HCT116 (cell line): ENCODE results near the gene SCAI. TPM values are rescaled to one million over a fixed set of nuclear protein-coding genes. Genes with fewer than 3 reads are reported as not detected.

Experiments
- ATAC-seq: fragments of 200-7000 bp; cut with Tn5 transposase; 2 replicates; pipeline ENCODE4 v1.9.1; 2020; ENCODE audit warnings: mild to moderate bottlenecking, moderate library complexity
- BruUV-seq: library from RNA; stranded (reverse); fragments of 400-500 nt; replicated peaks from 2 replicates; lab custom pipeline; 2021; lab: Mats Ljungman, UMichigan
- CTCF ChIA-PET: fragments of 300-600 bp; sonication (Branson Sonifier 250); formaldehyde crosslinking; loops from one replicate; lab custom pipeline; 2021; ENCODE audit warnings: antibody characterized with exemption; lab: Charles Lee
- POLR2A ChIA-PET: fragments of 300-600, 350-600 bp; sonication (Branson Sonifier 250); formaldehyde crosslinking; loops from one replicate; lab custom pipeline; 2021; ENCODE audit warnings: antibody characterized with exemption; lab: Charles Lee
- RAD21 ChIA-PET, 2 experiments: fragments of 300-600 bp; sonication (Branson Sonifier 250); formaldehyde crosslinking; loops; one replicate each; lab custom pipeline; 2023; ENCODE audit warnings: low total read pairs in 2 of 2; ENCODE audit not compliant: uncharacterized antibody in 2 of 2, unreplicated experiment in 2 of 2, low non-redundant PET in 1 of 2; lab: Charles Lee
- DNase-seq: peaks from one replicate; pipeline ENCODE4 v3.0.0-alpha.2; 2010; ENCODE audit warnings: low read depth, low spot score
- H2AFZ ChIP-seq: fragments of 200-600 bp; shearing (Covaris generic), sonication (generic); 2 replicates; pipeline ENCODE4 v1.6.1; 2017; ENCODE audit warnings: low read depth, mixed run types, mixed read lengths, antibody characterized with exemption, low read length; ENCODE audit not compliant: poor library complexity, severe bottlenecking
- H3K27ac ChIP-seq: 2 replicates; pipeline ENCODE4 v1.5.1; 2012; ENCODE audit warnings: low read depth, low read length
- H3K27me3 ChIP-seq: fragments of 200-600 bp; sonication (generic); 2 replicates; pipeline ENCODE4 v1.6.1; 2016; ENCODE audit warnings: mixed run types, low read length, mixed read lengths; ENCODE audit not compliant: insufficient read depth
- H3K36me3 ChIP-seq, 2 experiments: fragments of 200-500 bp in 1 of 2; fragments of 200-600 bp in 1 of 2; sonication (Bioruptor generic) in 1 of 2; sonication (generic) in 1 of 2; 2 replicates each; pipeline versions ENCODE4 v1.5.1 to v1.6.1; 2014 to 2016; ENCODE audit warnings: low read length in 2 of 2, inconsistent platforms in 1 of 2, mixed read lengths in 1 of 2, mixed run types in 1 of 2; ENCODE audit not compliant: insufficient read depth in 2 of 2, control insufficient read depth in 1 of 2
- H3K4me1 ChIP-seq, 2 experiments: fragments of 200-600 bp in 1 of 2; sonication (generic) in 1 of 2; 2 replicates each; pipeline versions ENCODE4 v1.5.1 to v1.6.1; 2012 to 2017; ENCODE audit warnings: low read length in 2 of 2, inconsistent platforms in 1 of 2, mild to moderate bottlenecking in 1 of 2, mixed read lengths in 1 of 2, mixed run types in 1 of 2, moderate library complexity in 1 of 2; ENCODE audit not compliant: insufficient read depth in 2 of 2, control insufficient read depth in 1 of 2
- H3K4me2 ChIP-seq: fragments of 200-600 bp; sonication (generic); 2 replicates; pipeline ENCODE4 v1.6.1; 2017; ENCODE audit warnings: mixed run types, low read length, mixed read lengths
- H3K4me3 ChIP-seq, 2 experiments: fragments of 200-600 bp in 1 of 2; sonication (generic) in 1 of 2; replicated peaks in 1 of 2; 2 replicates each; pipeline ENCODE4 v1.5.1; 2011 to 2016; ENCODE audit warnings: low read length in 2 of 2, control low read depth in 1 of 2, low read depth in 1 of 2, mild to moderate bottlenecking in 1 of 2, mixed read lengths in 1 of 2, mixed run types in 1 of 2
- H3K79me2 ChIP-seq: fragments of 200-600 bp; sonication (generic); 2 replicates; pipeline ENCODE4 v1.6.1; 2017; ENCODE audit warnings: mild to moderate bottlenecking, mixed run types, low read length, moderate library complexity, mixed read lengths; ENCODE audit not compliant: insufficient read depth
- H3K9ac ChIP-seq: fragments of 200-600 bp; sonication (generic); 2 replicates; pipeline ENCODE4 v1.6.1; 2016; ENCODE audit warnings: low read length, mixed read lengths
- H3K9me2 ChIP-seq: fragments of 200-600 bp; sonication (generic), shearing (Covaris generic); 2 replicates; pipeline ENCODE4 v1.6.1; 2017; ENCODE audit warnings: mixed run types, mild to moderate bottlenecking, moderate library complexity; ENCODE audit not compliant: insufficient read depth
- H3K9me3 ChIP-seq, 2 experiments: fragments of 200-500 bp in 1 of 2; fragments of 200-600 bp in 1 of 2; sonication (Bioruptor generic) in 1 of 2; sonication (generic) in 1 of 2; 2 replicates each; pipeline ENCODE4 v1.6.1; 2014 to 2017; ENCODE audit warnings: low read length in 2 of 2, mixed read lengths in 2 of 2, inconsistent platforms in 1 of 2, low read depth in 1 of 2, mild to moderate bottlenecking in 1 of 2, mixed run types in 1 of 2, moderate library complexity in 1 of 2; ENCODE audit not compliant: control insufficient read depth in 1 of 2, insufficient read depth in 1 of 2
- H4K20me1 ChIP-seq: fragments of 200-600 bp; sonication (generic), shearing (Covaris generic); 2 replicates; pipeline ENCODE4 v1.6.1; 2017; ENCODE audit warnings: mixed run types, mild to moderate bottlenecking, moderate library complexity; ENCODE audit not compliant: insufficient read depth
- CEBPB ChIP-seq: IDR thresholded peaks from 2 replicates; pipeline ENCODE4 v1.6.1; 2012; ENCODE audit warnings: low read depth
- JUND ChIP-seq: IDR thresholded peaks from 2 replicates; pipeline ENCODE4 v1.6.1; 2012
- MAX ChIP-seq: IDR thresholded peaks from 2 replicates; pipeline ENCODE4 v1.6.1; 2012
- SP1 ChIP-seq: IDR thresholded peaks from 2 replicates; pipeline ENCODE4 v1.6.1; 2012; ENCODE audit warnings: low read depth
- ZBTB33 ChIP-seq: IDR thresholded peaks from 2 replicates; pipeline ENCODE4 v1.6.1; 2011; ENCODE audit warnings: mild to moderate bottlenecking, low read length, moderate library complexity; ENCODE audit not compliant: insufficient replicate concordance; ENCODE audit errors: extremely low read depth
- ZFX ChIP-seq: fragments of 450-650 bp; IDR thresholded peaks from 2 replicates; pipeline ENCODE4 v1.6.1; 2017
- intact Hi-C: fragments of 100-400 bp; cut with micrococcal nuclease; formaldehyde crosslinking; loops from 2 replicates; pipeline ENCODE4 v1.10.0; 2022
- total RNA-seq: library from RNA; stranded (reverse); gene quantifications from one replicate; pipeline ENCODE4 v1.2.1, GENCODE V29; 2021; ENCODE audit not compliant: unreplicated experiment
- TF ChIP-seq, protein P1 (sequence below), 3 experiments: fragments of 200-600 bp in 1 of 3; sonication (generic) in 1 of 3; IDR thresholded peaks in 2 of 3; conservative IDR thresholded peaks in 1 of 3; 2 replicates each; pipeline ENCODE4 v1.5.1; 2012 to 2017; ENCODE audit warnings: low read depth in 2 of 3, low read length in 2 of 3, antibody characterized with exemption in 1 of 3, borderline replicate concordance in 1 of 3, control low read depth in 1 of 3, mild to moderate bottlenecking in 1 of 3, mixed read lengths in 1 of 3, mixed run types in 1 of 3, moderate library complexity in 1 of 3; ENCODE audit not compliant: insufficient read depth in 1 of 3

SCAI gene
- total RNA-seq, 1 experiment from 2014 or later = 14.0 TPM

DNA sequence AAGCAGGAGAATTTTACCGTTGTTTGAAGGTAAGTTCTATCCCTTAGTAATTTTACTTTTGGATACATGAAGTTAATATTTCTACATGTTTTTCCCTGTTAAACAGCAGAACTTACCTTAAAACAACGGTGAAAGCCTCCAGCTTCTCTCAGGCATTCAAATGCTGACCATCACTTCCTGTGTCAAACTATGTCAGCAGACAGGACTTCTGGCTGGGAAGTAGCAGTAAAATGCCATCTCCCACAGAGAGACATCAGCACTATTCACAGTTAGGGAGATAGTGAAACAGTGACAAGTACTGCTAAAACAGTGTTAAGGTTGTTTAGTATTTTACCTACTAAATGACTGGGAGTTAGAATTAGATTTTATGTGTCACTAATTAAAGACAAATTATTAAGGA, 168.2 kb downstream of the SCAI start:
- TF ChIP-seq MAX = no peak
- no peak for TF ChIP-seq ZBTB33
- no peak for TF ChIP-seq CEBPB
- no peak for TF ChIP-seq JUND
- TF ChIP-seq, protein P1, sequence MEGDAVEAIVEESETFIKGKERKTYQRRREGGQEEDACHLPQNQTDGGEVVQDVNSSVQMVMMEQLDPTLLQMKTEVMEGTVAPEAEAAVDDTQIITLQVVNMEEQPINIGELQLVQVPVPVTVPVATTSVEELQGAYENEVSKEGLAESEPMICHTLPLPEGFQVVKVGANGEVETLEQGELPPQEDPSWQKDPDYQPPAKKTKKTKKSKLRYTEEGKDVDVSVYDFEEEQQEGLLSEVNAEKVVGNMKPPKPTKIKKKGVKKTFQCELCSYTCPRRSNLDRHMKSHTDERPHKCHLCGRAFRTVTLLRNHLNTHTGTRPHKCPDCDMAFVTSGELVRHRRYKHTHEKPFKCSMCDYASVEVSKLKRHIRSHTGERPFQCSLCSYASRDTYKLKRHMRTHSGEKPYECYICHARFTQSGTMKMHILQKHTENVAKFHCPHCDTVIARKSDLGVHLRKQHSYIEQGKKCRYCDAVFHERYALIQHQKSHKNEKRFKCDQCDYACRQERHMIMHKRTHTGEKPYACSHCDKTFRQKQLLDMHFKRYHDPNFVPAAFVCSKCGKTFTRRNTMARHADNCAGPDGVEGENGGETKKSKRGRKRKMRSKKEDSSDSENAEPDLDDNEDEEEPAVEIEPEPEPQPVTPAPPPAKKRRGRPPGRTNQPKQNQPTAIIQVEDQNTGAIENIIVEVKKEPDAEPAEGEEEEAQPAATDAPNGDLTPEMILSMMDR (IDR thresholded peaks at IDR 0.05 in 2 of 3, conservative IDR thresholded peaks at IDR 0.05 in 1 of 3; ENCODE audit: borderline replicate concordance in 1 of 3, insufficient read depth in 1 of 3, low read depth in 2 of 3, low read length in 2 of 3) = no peak
- TF ChIP-seq ZFX = no peak
- no peak for TF ChIP-seq SP1
- Histone ChIP-seq H3K4me1 (no peaks in the 10 kb centered on the region), H3K79me2 (no peaks in the 10 kb centered on the region), H3K4me3 (no peak overlapping the region), H3K4me2 (no peak overlapping the region), H3K27ac (no peak overlapping the region), H4K20me1 (no peaks in the 10 kb centered on the region), H3K9ac (no peak overlapping the region), H3K27me3 (no peaks in the 10 kb centered on the region), H3K9me2 (no peaks in the 10 kb centered on the region), H2AFZ (no peak overlapping the region), H3K9me3 (no peaks in the 10 kb centered on the region), H3K36me3 (peaks cover 0 to 3% of the 10 kb centered on the region in 2 experiments; a peak in 1 of 4 replicates)
- ATAC-seq (no peak), DNase-seq (no peak)
- intact Hi-C loops = no loop called here
- RAD21 ChIA-PET = no interaction called here
- CTCF ChIA-PET = no interaction called here
- no TSS peak for BruUV-seq
- POLR2A ChIA-PET = no interaction called here
